Stimulated activated CD8-positive, alpha-beta memory T cell treated with anti-CD3 and anti-CD28 coated beads, Interleukin-12 subunit alpha, Interleukin-12 subunit beta, amount 100 ng/mL, for 24 hours (primary cell): ENCODE results near the gene CYP4F11.
"Not testable (repeated sequence)": the region's sequence is repeated elsewhere in the genome, so short reads cannot be mapped to it uniquely, and the experiment has no call there.

Experiments
- DNase-seq: peaks from one replicate; pipeline ENCODE4 v3.0.0-alpha.2; 2020; ENCODE audit errors: extremely low read depth

Gene CYP4F11, protein sequence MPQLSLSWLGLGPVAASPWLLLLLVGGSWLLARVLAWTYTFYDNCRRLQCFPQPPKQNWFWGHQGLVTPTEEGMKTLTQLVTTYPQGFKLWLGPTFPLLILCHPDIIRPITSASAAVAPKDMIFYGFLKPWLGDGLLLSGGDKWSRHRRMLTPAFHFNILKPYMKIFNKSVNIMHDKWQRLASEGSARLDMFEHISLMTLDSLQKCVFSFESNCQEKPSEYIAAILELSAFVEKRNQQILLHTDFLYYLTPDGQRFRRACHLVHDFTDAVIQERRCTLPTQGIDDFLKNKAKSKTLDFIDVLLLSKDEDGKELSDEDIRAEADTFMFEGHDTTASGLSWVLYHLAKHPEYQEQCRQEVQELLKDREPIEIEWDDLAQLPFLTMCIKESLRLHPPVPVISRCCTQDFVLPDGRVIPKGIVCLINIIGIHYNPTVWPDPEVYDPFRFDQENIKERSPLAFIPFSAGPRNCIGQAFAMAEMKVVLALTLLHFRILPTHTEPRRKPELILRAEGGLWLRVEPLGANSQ

DNA sequence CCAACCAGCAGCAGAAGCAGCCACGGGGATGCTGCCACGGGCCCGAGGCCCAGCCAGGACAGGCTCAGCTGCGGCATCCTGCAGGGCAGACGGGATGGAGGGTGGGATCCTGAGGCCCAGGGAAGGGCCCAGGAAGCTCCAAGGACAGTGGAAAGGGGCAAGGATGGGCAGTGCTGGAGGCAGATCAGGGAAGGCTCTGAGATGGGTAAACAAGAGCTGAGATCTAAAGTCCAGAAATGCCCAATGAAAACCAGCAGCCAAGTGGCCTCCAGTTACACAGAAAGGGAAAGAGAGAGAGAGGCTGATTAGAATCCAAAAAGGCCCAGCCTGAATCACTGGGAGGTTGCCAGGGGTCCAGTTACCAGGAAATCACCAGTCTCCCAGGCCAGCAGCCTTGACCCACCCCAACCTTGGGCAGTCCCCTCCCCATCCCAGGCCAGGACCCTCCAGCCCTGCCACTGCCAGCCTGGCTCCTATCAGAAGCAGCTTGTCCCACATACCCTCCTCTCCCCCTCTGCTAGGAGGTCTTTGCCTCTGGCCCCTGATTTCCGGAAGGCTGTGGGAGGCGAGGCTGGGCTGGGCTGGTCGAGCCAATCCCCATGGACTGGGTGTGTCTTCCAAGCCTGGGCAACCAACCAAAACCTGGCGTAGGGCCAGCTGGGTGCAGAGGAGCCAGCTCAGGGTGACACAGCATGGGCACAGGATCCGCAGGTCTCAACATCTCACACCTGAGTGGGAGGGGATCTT is at the start of gene CYP4F11:
CYP4F11 (minus strand) TSS at position 198 of the 747 bp plus-strand sequence; CDS start at position 77, 121 bp downstream.
- no peak for DNase-seq

DNA sequence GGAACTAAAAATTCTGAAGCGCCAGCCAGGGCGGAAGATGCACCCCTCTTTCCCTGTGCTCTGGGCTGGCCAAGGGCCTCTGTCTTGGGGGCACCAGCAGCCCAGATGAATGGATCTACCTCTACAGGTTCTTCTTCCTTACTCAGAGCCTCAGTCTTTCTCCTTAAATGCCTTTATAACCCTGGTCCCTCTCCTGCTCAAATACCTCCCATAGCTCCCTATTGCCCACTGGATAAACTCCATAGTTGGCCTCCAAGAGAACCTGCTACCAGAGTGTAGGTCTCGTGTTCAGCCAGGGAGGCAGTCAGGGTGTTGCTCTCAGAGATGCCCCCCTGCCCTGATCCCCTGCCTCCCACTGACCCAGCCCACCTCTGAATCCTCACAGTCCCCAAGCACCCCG is 45.0 kb upstream of the CYP4F11 start:
- DNase-seq = no peak

GRCh38 chr19:15977690-15978089 is 43.4 kb upstream of the CYP4F11 start:
- no peak for DNase-seq

DNA sequence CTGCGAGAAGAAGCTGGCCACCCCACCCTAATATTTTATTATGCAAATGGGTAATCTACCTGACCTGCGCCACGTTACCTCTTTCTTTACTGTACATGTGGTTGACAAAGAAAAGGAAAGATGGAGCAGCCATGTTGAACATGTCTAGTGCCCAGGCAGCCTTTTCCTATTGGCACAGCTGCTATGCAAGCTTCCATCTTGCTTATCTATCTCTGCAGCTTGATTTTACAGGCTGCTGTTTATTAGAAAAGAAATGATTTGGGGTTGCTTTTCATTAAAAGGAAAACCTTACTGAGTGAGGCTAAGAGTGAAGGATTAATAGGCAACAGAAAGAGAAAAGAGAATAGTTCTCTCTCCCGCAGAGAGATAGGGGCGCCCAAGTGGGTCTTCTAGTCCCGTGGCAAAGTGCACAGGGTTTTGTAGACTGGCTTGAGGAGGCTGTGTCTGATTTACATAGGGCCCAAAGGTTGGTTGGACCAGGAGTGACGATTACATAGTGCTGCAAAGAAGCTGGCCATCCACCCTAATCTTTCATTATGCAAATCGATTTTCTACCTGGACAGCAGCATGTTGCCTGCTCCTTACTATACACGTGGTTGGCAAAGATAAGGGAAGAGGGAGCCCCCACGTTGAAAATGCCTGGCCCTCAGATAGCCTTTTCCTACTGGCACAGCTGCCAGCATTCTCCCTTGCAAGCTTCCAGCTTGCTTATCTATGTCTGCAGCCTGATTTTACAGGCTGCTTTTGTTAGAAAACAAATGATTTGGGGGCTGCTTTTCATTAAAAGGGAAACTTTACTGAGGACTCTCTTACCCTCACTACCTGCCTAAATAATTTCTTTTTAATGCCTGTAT is 42.7 kb upstream of the CYP4F11 start:
- no peak for DNase-seq

GRCh38 chr19:15974856-15975255 is 40.5 kb upstream of the CYP4F11 start:
- DNase-seq = no peak

GRCh38 chr19:15972043-15972442 is 37.7 kb upstream of the CYP4F11 start:
- DNase-seq = not testable (repeated sequence)

GRCh38 chr19:15971224-15971780 is 37.0 kb upstream of the CYP4F11 start:
- DNase-seq = no peak

DNA sequence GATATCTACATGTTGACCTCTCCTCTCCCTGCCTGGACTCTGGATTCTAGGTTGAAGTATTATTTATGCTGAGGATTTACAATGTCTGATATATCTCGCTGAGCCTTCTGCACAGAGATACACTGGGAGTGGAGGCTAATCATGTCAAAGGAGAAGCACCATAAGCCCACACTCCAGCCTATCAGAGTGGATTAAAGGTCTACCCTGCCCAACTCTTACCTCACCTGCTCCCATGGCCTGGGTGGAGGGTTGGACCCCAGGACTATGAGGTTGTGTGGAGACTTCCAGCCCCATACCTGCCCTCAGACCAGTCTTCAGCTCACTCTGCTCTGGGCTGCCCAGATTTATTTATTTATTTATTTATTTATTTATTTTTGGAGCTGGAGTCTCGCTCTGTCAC is 29.9 kb upstream of the CYP4F11 start:
- no peak for DNase-seq

GRCh38 chr19:15962319-15962718 is 28.0 kb upstream of the CYP4F11 start:
- DNase-seq = no peak

GRCh38 chr19:15954820-15955219 is 20.5 kb upstream of the CYP4F11 start:
- no peak for DNase-seq

GRCh38 chr19:15948223-15949058 is 14.1 kb upstream of the CYP4F11 start, which contains the start of gene OR10H4:
TSS of gene OR10H4 (plus strand) at chr19:15949008. CDS start at chr19:15949008, 0 bp downstream.
- no peak for DNase-seq

- DNase-seq = no peak
These were observed 11.0 kb upstream of the CYP4F11 start for GRCh38 chr19:15945301-15945700.

GRCh38 chr19:15944401-15944800 is 10.1 kb upstream of the CYP4F11 start:
- no peak for DNase-seq

DNA sequence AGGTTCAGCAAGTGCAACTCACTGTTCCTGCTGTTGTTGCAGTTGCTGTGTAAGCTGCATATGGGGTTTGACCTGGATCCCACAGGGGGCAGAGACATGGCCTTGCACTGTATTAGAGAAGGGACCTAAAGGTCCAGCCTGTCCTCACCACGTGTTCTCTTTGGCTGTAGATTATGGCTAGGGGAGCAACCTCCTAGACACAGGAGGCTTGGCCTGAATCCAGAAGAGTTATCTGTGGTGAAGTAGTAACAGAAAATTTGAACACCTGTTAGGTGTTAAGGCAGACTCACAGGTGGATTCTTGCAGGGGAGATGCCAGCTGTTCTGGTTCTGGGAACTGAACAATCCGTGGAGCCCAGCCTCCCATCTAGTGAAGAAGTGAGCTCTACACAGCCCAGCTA is 3.4 kb upstream of the CYP4F11 start:
- no peak for DNase-seq

- no peak for DNase-seq
These were observed 2.6 kb upstream of the CYP4F11 start for GRCh38 chr19:15936950-15937349.

DNA sequence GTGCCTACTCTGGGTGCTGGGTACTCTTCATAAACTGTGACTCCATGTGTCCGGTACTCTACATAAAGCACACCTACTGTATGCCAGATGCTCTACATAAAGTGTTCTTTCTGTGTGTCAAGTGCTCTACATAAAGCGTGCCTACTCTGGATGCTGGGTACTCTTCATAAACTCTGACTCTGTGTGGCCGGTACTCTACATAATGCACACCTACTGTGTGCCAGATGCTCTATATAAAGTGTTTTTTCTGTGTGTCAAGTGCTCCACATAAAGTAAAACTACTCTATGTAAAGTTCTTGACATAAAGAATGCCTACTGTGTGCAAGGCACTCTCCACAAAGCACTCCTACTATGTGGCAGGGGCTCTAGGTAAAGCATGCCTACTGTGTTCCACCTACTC is 1.8 kb upstream of the CYP4F11 start:
- no peak for DNase-seq

- DNase-seq = no peak
These were observed 906 bp upstream of the CYP4F11 start for GRCh38 chr19:15935167-15935702.

- DNase-seq = not testable (repeated sequence)
These were observed 483 bp downstream of the CYP4F11 start for GRCh38 chr19:15933761-15934331.

DNA sequence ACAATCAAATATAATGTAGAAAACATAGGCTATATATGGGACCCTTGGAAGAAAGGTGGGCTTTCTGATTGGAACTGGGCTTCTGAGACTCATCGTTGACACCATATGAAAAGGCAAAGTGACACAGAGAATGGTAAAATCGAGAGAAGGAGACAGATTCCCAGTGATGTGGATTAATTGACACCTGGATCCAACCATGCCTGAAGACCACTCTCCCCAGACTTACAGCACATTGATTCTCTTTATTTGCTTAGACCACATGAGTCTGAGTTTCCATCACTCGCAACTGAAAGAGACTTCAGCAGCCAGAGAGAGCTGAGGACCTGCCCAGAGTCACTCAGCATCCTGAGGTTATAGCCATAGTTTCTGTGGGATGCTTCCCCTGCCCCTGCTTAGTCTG is 6.0 kb downstream of the CYP4F11 start:
- DNase-seq = no peak

DNA sequence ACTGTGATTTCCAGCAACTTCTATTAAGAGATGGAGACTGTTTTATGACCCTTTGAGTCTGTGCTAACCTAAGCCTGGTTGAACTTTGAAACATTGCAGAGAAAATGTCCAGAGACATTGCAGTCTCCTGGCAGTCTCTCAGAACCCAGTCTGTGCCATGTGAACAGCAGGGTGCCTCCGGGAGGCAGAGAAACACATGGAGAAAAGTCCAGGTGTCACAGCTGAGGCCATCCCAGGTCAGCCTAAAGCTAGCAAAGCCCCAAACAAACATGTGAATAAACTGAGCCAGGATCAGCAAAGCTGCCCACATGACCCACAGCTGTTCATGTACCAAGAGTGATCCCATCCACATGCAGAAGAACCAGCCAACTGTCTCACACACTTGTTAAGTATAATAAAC is 7.8 kb downstream of the CYP4F11 start:
- no peak for DNase-seq
